LNCAP (cell line): ENCODE measurements around the gene MEPCE.

Experiments used
- TF ChIP-seq, protein P1 (sequence below): fragments of 450-650 bp; IDR thresholded peaks from 2 replicates; pipeline ENCODE4 v1.5.1; 2017; ENCODE audit warnings: mild to moderate bottlenecking

The MEPCE gene

DNA sequence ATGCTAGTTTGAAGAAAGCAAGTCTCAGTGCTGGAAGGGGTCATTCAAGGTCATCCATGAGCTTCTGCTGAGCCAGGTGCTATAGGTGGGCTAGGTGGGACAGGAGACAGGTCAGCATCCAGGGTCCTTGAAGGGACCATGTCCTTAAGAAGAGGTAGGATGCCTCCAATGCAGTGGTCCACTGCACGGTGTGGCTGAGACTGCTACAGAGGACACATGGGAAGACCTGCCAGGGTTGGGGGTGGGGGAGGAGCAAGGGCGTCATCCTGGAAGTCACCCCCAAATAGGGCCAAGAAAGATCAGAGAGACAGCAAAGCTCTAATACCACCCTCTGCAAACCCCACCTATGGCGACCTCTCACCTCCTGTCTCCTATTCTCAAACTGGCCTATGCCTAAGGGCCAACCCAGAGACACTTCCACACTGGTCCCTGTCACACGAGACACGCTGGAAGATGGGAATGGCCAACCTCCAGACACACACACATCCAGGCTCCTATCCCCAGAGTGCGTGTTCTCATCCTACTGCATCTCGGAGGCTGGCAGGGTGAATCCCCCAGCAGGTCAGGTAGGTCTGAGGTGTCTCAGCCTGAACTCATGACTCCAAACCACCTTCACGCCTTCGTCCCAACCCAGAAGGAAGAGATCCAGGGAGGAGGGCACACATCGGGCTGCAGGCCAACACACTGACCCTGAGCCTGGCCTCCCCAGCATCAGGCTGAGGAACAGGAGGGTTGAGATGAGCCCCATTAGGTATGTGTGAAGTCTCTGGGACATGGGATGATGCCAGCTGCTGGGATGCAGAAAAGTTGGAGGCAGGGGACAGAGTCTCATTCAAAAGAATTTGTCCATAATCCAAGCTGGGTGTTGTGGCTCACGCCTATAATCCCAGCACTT is 12.3 kb downstream of the MEPCE start:
- TF ChIP-seq, protein P1, sequence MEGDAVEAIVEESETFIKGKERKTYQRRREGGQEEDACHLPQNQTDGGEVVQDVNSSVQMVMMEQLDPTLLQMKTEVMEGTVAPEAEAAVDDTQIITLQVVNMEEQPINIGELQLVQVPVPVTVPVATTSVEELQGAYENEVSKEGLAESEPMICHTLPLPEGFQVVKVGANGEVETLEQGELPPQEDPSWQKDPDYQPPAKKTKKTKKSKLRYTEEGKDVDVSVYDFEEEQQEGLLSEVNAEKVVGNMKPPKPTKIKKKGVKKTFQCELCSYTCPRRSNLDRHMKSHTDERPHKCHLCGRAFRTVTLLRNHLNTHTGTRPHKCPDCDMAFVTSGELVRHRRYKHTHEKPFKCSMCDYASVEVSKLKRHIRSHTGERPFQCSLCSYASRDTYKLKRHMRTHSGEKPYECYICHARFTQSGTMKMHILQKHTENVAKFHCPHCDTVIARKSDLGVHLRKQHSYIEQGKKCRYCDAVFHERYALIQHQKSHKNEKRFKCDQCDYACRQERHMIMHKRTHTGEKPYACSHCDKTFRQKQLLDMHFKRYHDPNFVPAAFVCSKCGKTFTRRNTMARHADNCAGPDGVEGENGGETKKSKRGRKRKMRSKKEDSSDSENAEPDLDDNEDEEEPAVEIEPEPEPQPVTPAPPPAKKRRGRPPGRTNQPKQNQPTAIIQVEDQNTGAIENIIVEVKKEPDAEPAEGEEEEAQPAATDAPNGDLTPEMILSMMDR, result no peak

DNA sequence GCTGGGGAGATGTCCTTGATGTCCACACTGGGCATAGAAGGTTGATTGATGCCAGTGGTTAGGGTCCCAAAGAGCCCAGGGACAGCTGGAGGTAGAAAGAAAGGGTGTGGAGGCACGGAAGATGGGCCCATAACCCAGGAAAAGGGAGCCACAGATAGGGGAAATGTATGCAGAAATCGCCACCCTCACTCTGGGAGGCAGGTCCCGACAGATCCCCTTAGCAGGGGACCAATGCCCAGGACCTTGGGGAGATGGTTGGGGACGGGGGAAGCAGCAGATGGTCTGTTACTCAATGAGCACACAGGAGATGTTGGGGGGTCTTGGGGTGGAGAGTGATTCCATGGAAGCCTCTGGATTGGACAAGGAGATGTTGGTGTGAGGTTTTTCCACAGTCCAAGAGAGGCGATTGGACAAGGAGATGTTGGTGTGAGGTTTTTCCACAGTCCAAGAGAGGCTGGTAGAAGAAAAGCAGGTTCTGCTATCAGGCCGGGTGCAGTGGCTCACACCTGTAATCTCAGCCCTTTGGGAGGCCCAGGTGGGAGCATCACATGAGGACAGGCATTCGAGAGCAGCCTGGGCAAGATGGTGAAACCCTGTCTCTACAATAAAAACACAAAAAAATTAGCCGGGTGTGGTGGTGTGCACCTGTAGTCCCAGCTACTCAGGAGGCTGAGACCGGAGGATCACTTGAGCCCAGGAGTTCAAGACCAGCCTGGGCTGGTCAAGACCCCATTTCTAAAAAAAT is 13.6 kb downstream of the MEPCE start:
- TF ChIP-seq, protein P1, result no peak

DNA sequence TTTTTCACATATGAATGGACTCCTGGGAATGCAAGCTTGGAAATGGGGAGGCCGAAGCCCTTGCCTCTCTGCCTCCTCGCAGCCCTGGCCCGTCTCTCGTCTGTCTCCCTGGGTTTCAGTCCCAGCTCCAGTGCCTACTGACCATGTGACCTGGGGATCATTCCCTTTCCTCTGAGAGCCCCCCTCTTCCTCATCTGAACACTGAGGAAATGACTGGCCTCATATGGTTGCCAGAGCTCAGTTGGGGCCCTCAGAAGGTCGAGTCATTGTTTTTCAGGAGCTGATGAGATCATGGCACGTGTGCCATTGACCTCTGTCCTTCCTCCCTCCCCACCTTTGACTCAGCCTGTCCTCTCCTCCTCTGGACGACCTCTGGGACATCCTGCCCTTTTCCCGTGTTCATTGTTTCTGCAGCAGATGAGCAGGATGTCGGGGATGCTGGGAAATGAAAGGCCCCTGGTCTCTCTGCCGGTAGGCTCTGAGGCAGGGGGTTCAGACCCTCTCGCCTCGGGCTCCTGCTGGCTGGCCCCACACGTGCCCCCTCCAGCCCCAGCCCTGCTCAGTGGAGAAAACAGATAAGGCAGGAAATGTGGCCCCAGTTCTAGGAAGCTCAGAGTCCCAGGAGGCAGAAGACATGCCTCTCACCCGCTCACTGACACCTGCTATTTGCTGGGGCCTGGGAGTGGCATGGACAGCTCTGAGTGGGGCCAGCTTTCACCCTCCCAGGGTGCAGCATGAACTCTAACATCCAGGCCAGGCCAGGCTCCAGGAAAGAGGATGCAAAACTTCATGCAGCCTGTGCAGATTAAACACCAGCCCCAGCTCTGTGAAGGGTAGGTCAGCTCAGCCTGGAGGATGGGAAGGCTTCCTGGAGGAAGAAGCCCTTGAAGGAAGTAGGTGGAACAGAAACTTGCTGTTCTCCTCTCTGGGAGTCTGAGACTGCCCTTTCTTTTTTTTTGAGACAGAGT is 15.0 kb downstream of the MEPCE start:
- TF ChIP-seq, protein P1, result no peak

DNA sequence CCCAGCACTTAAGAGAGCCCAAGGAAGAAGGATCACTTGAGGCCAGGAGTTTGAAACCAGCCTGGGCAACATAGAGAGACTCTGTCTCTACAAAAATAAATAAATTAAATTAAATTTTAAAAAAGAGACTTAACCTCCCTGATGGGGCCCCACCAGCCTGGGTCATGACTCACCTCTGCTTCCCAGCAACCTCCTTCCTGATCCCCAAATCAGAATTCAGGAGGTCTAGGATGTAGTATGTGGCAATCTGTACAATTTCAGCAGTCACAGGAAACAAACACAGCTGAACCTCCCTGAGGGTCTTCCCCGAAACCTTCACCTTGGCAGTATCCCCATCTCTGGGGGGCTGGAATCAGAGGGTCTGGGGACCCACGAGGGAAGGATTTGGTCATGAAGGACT is 16.4 kb downstream of the MEPCE start:
- TF ChIP-seq, protein P1, result no peak

DNA sequence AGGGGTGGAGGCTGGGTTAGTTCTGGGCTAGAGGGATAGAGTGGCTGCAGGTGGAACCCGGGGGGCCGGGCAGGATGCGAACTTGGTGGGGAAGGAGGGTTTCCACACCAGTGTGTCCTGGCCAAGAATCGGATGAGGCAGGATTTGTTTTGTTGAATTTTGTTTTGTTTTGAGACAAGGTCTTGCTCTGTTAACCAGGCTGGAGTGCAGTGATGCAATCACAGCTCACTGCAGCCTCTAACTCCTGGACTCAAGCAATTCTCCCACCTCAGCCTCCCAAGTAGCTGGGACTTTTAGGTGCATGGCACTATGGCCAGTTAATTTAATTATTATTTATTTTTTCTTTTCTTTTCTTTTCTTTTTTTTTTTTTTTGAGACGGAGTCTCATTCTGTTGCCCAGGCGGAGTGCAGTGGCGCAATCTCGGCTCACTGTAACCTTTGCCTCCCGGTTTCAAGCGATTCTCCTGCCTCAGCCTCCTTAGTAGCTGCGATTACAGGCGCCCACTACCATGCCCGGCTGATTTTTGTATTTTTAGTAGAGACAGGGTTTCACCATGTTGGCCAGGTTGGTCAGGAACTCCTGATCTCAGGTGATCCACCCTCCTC is 19.7 kb downstream of the MEPCE start:
- TF ChIP-seq, protein P1, result no peak

DNA sequence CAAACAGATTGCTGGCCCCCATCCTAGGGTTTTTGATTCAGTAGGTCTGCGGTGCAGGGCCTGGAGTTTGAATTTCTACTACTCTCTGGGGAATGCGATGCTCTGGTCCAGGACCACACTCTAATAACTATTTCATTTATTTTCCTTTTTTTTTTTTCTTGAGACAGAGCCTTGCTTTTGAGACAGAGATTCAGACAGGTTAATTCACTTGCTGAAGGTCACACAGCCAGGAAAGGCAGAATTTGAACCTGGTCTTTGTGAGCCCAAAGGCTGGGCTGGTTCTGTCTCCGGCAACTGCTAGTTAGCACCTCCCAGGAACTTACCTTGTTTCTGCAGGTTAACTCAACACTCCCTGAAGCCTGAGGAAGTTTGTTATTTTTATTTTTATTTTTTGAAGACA is 22.9 kb downstream of the MEPCE start:
- TF ChIP-seq, protein P1, result no peak

DNA sequence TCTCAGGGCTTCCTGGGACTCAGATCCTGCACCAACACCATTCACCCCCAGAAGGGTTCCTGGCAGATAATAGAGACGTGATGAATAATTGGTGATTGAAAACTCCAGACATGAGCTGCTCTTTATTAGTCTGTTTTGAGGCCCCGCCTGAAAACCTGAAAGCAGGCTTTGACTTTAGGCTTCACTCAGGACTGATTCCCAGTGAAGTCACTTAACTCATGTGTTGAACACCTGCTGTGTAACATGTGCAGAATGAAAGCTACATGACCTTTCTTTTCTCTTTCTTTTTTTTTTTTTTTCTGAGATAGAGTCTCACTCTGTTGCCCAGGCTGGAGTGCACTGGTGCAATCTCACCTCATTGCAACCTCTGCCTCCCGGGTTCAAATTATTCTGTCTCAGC is 25.6 kb downstream of the MEPCE start:
- TF ChIP-seq, protein P1, result no peak
